HG02884 (cell line): Measurements from ENCODE around the gene FRAS1.
"Not testable (repeated sequence)": the region's sequence is repeated elsewhere in the genome, so short reads cannot be mapped to it uniquely, and the experiment has no call there.

ENCODE experiments used
- ATAC-seq: cut with Tn5 transposase; IDR thresholded peaks from one replicate; pipeline ENCODE4 v1.9.1; 2021; ENCODE audit warnings: mild to moderate bottlenecking, moderate library complexity; ENCODE audit not compliant: unreplicated experiment

Gene FRAS1

DNA sequence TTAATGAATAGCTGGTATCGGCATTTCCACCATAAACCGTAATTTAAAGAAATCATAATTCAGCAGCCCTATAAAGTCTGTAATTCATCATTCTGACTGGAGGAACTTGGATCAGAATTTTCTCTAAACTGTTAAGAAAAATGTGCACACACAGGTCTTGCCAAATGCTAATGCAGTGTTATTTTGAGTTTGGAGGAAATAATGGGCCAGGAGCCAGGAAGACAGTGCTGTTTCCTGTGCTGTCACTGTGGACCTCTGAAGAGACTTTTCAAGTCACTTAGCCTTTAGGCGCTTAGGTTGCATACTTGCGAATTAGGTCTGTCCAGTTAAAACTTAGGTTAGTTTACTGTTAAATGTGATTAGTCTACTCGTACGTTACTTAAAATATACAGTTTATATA is 357.0 kb downstream of the FRAS1 start:
- no peak for ATAC-seq

DNA sequence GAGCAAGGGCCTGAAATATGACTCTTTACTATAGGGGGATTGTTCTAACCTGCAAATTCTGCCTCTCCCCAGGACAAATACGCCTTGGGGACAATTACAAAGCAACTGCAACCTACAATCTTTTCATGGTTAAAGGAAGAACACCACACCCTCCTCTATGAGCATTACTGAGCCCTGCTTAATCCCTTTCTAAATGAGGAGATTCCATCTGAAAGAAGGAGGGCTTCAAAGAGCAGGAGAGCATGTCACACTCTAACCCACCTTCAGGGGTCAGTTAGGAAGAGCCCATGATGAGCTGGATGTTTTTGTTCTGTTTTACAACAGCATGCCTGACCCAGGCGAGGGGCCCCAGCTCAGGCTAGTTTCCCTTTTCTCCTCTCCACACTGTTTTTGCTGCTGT is 360.5 kb downstream of the FRAS1 start:
- ATAC-seq: no peak

DNA sequence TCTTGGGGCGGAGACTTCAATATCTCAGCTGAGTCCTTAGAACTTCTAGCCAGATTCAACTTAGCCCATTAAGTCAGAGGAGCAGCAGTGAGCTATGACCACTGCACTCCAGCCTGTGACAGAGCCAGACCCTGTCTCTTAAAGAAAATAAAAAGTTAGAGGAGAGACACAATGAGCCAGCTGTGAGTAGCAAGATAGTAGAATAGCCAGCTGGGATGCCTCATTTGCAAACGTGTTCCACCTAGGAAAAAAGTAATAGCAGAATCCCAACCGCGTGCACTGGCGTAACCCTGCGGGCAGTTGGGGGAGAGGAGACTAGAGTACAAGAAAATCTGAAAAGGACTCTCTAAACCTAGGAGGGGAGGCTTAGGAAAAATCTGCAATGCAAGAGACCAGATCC is 361.3 kb downstream of the FRAS1 start:
- ATAC-seq: no peak

DNA sequence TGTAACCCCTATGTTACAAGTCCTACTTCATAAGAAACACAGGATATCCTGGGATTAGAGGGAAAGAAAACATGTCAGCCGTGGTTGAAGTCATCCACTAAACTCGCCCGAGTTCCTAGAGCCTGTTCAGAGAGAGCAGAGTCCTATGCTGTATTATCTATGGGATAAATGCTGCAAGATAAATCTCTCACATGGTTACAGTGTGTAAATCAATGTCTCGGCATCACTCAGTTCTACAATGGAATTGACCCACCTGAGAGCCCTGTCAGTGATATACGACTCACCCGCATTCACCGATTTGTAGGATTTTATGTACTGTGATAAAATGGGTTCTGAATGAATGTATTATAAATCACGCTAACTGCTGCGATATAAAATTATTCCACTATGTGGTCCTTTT is 366.7 kb downstream of the FRAS1 start:
- no peak for ATAC-seq

DNA sequence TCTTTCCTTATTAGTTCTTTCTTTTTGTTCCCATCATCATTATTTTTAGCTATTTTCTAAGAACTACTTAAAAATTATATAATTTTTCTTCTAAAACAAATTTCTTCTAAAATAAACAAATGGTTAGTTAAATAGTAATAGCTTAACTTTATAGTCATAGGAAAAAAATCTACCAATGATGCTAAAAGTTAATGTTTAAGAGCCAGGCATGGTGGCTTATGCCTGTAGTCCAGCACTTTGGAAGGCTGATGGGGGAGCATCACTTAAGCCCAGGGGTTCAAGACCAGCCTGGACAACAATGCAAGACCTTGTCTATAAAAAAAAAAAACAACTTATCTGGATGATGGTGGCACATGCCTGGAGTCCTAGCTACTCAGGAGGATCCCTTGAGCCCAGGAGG is 367.3 kb downstream of the FRAS1 start:
- no peak for ATAC-seq

DNA sequence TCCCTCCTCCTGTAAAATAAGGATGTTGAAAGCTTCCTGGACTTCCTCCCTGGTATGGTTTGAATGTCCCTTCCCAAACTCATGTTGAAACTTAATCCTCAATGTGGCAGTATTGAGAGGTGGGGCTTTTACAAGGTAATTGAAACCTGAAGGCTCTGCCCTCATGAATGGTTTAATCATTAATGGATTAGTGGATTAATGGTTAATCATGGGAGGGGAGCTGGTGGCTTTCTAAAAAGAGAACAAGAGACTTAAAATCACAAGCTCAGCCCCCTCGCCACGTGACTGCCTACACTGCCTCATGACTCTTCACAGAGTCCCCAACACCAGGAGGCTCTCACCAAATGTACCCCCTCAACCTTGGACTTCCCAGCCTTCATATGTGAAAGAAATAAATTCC is 369.8 kb downstream of the FRAS1 start:
- no peak for ATAC-seq

DNA sequence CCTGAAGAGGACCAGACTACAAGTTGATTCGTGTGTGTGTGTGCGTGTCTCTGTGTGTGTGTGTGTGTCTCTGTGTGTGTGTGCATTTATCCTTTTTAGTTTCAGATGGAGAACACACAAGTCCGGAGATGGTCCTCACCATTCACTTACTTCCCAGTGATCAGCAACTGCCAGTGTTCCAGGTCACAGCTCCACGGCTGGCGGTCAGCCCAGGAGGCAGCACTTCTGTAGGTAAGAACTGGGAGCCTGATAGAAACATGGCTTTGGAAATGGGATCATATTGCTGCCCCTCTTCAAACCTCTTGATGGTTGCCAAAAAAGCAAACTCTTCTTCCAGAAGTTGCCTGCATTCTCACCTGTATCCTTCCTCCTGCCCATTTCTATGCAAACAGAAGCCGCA is 371.9 kb downstream of the FRAS1 start:
- no peak for ATAC-seq

DNA sequence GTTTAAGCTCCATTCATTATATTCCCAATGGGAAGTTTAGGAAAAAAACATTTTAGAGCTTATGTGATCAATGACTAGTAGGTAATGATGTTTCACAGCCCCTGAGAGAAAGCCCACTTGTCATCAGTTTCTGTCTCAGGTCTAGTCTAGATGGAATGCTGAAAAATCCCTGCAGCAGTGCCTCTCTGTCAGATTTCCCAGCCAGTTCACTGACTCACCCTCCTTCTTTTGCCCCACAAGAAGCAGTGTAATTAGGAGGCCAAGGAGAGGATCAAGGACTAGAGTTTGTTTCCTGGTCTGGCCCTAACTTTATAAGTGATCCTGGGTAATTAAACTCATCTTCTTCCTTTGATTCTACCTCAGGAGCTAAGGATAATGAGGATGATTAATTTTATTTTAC is 375.8 kb downstream of the FRAS1 start:
- no peak for ATAC-seq

DNA sequence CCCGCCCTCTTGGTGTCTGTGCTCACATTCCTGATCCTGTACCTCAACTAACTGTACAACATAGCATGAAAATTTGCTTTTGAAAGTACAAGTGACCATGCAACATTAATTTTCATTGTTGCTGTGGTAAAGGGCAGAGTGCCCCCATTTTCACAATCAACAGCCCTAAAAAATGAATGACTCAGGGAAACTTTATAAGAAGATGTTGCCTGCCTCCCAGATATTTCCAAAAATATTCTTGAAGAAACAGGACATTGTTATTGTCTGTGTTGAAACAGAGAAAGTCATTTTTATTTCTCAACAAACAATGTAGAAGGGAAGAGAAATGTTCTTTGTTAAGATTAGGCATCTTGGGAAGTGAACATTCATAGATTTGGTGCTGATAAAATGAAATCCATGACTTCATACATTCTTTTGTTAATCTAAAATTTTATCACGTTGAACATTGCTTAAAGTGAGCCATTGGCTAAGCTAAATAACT is 380.5 kb downstream of the FRAS1 start:
- no peak for ATAC-seq

DNA sequence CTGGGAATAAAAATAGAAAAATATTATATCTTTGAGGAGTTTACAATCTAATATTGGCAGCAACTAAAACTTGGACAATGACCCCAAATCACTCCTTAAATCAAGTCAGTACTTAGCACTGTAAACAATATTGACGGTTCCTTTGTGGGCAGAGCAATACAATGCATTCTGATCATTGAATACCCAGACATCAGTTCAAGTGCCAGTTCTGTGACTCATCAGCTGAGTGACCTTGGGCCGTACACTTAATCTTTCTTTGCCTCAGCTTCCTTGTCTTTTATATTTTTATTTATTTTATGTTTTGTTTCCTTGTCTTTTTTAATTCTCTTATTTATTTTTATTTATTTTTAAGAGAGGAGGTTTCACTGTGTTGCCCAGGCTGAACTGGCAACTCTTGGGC is 382.2 kb downstream of the FRAS1 start:
- no peak for ATAC-seq

DNA sequence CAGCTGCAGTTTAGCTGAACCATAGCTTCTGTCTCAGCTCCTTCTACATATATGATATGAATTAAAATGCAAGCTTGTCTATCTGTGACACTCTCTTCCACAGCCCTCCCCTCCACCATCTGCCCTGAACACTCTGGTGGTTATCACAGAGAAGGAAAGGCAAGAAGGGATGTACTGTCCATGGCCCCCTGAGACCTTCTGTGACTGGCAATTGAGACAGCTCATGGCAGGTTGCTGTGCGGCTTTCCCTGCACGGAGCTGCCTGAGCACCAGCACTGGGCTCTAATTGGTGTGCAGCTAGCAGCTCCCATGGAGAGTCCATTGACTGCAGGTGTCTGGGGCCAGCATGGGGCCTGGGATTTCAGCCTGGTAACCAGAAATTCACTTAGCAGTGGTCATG is 384.6 kb downstream of the FRAS1 start:
- no peak for ATAC-seq

DNA sequence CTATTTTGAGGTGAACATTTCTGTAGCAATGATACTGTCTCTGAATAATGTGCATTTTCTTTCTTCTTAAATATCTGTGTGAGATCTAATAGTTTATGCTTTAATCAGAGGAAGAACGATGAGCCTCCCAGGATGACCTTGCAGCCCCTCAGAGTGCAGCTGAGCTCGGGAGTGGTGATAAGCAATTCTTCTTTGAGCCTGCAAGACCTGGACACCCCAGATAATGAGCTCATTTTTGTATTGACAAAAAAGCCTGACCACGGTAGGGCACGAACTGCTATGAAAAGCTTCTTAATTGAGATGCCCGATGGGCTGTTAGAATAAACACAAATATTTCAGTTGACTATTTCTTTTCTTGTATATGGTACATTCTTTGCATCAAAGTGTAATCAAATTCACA is 389.5 kb downstream of the FRAS1 start:
- no peak for ATAC-seq

DNA sequence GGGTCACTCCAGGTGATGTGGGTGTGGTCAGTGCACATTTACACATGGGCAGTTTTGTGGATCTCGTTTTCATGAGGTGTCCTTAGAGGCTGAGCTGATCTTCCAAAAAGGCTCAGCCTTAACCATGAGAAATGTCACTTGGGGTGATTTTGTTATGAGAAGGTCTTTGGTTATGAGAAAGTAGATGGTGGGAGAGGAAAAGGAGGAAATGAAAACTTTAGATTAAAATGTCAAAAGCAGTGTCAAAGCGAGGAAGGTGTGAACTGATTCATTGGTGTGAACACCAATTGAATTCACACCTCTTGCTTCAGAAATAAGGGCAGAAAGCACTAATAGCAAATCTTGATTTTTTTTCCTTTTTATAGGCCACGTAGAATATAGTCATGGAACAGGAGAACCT is 394.3 kb downstream of the FRAS1 start:
- ATAC-seq: no peak

DNA sequence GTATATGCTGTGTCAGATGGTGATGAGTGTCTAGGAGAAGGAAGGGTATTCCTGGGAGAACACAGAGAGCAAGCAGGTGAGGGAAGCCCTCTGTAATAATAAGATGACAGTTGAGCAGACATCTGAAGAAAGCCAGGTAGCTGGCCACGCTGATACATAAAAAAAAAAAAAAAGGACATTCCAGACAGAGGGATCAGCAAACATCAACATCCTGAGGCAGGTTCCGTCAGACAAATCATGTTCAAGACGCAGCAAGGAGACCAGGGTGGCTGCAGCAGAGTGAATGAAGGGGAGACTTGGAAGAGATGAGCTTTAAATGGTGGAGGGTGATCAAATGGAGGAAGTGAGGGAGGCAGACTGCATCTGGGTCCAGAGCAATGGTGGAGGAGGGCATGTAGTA is 396.9 kb downstream of the FRAS1 start:
- no peak for ATAC-seq

DNA sequence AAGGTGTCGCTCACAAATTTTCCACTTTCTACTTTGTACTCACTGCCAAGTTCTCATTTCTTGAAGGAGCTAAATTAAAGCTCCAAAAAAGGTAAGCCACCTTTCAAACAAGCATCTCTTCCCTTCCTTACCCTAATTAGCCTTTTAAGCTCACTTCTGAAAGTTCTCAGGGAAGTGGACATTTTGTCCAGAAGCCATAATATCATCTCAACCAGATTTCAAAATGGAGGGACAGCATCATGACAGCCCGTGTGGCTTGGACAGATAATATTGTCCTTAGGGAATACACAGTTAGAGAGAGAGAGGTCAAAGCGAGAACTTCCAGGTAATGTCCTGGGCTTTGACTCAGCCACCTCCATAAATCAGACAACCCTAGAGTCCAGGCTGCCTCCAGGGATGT is 400.6 kb downstream of the FRAS1 start:
- no peak for ATAC-seq

DNA sequence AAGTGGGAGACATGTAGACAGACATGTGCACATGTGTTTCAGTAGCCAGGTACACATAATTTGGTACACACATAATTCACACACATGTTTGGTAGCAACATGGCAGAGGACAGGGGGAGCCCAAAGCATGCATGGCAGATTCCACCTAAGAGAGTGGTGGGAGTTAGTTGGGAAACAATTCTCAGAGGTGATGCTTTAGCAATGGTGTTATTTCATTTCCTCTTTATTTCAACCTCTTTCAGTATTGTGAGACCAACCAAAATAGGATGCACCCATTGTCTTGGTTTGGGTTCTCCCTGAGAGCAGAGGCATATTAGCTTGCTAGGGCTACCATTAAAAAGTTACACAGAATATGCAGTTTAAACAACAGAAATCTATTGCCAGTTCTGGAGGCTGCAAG is 402.2 kb downstream of the FRAS1 start:
- ATAC-seq: no peak

DNA sequence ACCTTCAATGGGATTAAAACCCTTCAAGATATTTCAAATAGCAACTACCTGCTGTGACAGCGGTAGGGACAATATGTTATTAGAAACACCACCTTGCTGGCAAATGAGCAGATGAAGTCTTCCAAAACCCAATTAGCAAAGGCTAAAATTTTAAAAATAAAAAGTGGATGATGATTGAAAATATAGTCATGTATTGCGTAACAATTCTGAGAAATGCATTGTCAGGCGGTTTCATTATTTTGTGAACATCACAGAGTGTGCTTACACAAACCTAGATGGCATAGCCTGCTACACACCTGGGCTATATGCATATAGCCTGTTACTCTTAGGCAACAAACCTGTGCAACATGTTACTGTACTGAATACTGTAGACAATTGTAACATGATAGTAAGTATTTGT is 403.2 kb downstream of the FRAS1 start:
- ATAC-seq: no peak

DNA sequence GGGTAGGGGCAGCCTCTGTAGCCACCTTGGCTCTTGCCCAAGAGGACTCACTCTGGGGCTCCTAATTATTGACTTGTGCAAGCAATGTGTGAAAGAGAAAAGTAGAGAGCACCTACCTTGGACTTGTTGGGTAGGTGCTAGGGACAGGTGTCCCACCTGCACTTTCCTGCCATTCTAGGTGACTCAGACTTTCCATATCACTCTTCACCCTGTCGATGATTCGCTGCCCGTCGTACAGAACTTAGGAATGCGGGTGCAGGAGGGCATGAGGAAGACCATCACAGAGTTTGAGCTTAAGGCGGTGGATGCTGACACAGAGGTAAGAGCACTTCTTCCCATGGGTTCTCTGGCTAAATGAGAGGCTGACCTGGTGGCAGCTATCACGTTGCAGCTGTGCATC is 407.1 kb downstream of the FRAS1 start:
- no peak for ATAC-seq

DNA sequence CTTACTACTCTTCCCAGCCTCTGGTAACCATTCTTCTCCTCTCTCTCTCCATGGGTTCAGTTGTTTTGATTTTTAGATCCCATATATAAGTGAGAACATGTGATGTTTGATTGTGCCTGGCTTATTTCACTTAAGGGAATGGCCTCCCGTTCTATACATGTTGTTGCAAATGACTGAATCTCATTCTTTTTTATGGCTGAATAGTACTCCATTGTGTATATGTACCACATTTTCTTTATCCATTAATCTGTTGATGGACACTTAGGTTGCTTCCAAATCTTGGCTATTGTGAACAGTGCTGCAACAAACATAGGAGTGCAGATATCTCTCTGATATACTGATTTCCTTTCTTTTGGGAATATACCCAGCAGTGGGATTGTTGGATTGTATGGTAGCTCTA is 410.1 kb downstream of the FRAS1 start:
- ATAC-seq: not testable (repeated sequence)

DNA sequence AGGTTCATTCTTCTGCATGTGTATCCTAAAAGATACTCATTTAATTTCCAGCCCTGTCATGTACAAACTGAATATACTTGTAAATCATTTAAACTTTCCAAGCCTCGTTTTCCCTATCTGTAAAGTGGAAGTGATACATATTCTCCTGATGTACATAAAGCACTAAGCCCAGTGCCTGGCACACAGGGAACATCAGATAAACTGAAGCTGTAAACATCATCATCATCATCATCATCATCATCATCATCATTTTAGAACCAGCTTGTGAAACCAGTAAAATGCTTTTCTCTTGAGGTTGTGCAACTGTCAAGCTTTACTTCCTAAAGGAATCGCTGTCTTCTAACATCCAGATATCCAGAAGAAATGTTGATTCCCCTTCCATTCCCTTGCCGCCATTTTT is 411.1 kb downstream of the FRAS1 start:
- ATAC-seq: no peak

DNA sequence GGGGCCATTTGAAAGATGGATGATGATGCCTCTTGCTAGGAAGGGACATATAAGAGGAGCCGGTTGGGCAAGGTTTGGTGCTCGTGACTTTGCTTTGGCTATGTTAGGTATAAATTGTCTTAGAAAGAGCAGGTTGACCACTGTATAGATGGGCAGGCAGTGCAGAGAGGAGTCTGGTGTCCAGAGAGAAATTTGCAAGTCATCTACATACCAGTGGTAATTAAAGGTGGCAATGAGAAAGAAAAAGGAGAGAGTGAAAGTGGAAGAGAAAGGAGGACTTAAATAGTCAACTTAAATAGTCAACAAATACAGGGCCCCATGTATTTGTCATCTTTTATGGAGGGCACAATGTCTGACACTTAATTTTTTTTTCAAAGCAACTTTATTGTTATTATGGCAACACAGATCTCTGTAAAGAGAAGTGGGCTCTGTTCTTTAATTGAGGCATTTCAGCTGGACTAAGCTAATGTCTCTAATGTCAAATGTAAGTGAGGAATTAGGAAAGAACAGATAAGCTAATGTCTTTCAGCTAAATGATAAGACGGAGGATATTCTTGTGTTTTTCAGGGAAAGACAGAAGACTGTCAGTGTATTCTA is 419.1 kb downstream of the FRAS1 start:
- no peak for ATAC-seq

DNA sequence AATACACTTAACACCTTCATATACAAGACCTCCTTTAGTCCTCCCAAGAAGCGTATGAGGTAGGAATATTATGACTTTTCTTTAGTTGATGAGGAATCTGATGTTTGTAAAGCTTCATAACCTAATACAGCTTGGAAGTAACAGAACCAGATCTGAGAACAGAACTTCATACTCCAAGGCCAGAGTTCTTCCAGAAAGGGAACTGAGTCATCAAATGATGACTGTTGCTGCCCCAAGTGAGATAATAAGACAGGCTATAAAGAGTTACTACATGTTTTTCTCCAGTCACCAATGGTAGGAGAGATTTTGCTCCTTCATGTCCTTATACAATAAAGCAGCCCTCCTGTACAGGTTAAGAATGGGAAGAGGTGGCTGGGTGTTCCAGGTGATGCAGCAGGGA is 420.2 kb downstream of the FRAS1 start:
- ATAC-seq: no peak

DNA sequence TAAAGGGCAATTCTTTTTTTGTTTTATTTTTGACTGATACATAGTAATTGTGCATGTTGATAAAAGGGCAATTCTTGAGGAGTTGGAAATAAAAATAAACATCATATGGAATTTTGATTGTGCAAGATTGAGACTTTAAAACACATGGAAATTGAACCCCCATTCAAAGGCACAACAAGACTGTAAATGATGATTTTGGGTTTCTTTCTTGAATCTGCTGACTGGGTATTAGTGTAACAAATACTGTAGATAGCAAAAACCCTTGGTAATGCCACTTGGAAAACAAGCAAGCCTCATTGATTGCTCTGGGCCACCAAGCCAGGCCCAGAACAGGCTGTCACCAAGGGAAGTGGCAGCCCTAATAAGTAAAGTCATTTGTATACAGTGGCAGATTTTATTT is 421.4 kb downstream of the FRAS1 start:
- ATAC-seq: no peak

DNA sequence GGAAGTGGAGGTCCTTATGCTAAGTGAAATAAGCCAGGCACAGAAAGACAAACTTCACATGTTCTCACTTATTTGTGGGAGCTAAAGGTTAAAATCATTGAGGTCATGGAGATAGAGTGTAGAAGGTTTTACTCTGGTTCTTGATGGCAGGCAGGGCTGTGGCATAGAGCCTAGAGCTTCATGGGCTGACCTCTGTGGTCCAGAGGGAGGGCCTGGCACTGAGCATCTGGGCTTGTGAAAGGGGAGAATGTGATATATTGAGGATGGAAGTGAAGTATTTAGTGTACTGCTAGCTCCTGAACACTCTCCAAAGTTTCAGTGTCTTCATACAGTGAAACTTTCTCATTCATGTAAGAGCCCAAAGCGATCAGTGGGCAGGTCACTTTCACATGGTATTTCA is 423.2 kb downstream of the FRAS1 start:
- ATAC-seq: no peak
